Activated naive CD8-positive, alpha-beta T cell treated with anti-CD3 and anti-CD28 coated beads for 36 hours (primary cell): ENCODE measurements around the gene RIN3. TPM values are rescaled to one million over a fixed set of nuclear protein-coding genes. Genes with fewer than 3 reads are reported as not detected.
"Not testable (repeated sequence)": the region's sequence is repeated elsewhere in the genome, so short reads cannot be mapped to it uniquely, and the experiment has no call there.

Experiments used
- DNase-seq: peaks from one replicate; pipeline ENCODE4 v3.0.0; 2021
- H3K27ac Mint-ChIP-seq: one replicate; pipeline ENCODE4 v1.8.0; 2022; ENCODE audit warnings: mild to moderate bottlenecking, moderate library complexity, mixed read lengths
- H3K27me3 Mint-ChIP-seq: one replicate; pipeline ENCODE4 v1.8.0; 2022; ENCODE audit warnings: mild to moderate bottlenecking, mixed read lengths
- H3K36me3 Mint-ChIP-seq: one replicate; pipeline ENCODE4 v1.8.0; 2021; ENCODE audit warnings: mild to moderate bottlenecking, mixed read lengths
- H3K4me1 Mint-ChIP-seq: one replicate; pipeline ENCODE4 v1.8.0; 2021; ENCODE audit warnings: mixed read lengths
- H3K4me3 Mint-ChIP-seq: one replicate; pipeline ENCODE4 v1.8.0; 2022; ENCODE audit warnings: mild to moderate bottlenecking, moderate library complexity, mixed read lengths
- H3K9me3 Mint-ChIP-seq: one replicate; pipeline ENCODE4 v1.8.0; 2022; ENCODE audit warnings: mixed read lengths
- total RNA-seq, 2 experiments: library from RNA; stranded (reverse); gene quantifications; one replicate each; pipeline ENCODE4 v1.2.3, GENCODE V29; 2021

Gene RIN3
- total RNA-seq, 2 experiments from 2014 or later: 59.2 to 59.6 TPM

- no peaks in the 10 kb centered on the region for H3K9me3 Mint-ChIP-seq
- H3K27ac Mint-ChIP-seq: no peak overlapping the region
- H3K36me3 Mint-ChIP-seq: peaks cover 4% of the 10 kb centered on the region
- no peaks in the 10 kb centered on the region for H3K27me3 Mint-ChIP-seq
- H3K4me3 Mint-ChIP-seq: no peak overlapping the region
- H3K4me1 Mint-ChIP-seq: no peaks in the 10 kb centered on the region
- no peak for DNase-seq
Measured at GRCh38 chr14:92704036-92704804, 190.6 kb downstream of the RIN3 start.

GRCh38 chr14:92704821-92705220 is 191.2 kb downstream of the RIN3 start:
- H3K27me3 Mint-ChIP-seq: no peaks in the 10 kb centered on the region
- DNase-seq: no peak
- peaks cover 4% of the 10 kb centered on the region for H3K36me3 Mint-ChIP-seq
- no peaks in the 10 kb centered on the region for H3K9me3 Mint-ChIP-seq
- H3K27ac Mint-ChIP-seq: no peak overlapping the region
- no peak overlapping the region for H3K4me3 Mint-ChIP-seq
- H3K4me1 Mint-ChIP-seq: no peaks in the 10 kb centered on the region

- Mint-ChIP-seq H3K36me3 (peaks cover 4% of the 10 kb centered on the region), H3K27ac (no peak overlapping the region), H3K9me3 (no peaks in the 10 kb centered on the region), H3K4me3 (no peak overlapping the region), H3K27me3 (no peaks in the 10 kb centered on the region), H3K4me1 (no peaks in the 10 kb centered on the region)
- no peak for DNase-seq
Measured at GRCh38 chr14:92706386-92706785, 192.8 kb downstream of the RIN3 start.

GRCh38 chr14:92709340-92710000 is 195.9 kb downstream of the RIN3 start:
- no peak overlapping the region for H3K4me3 Mint-ChIP-seq
- no peak overlapping the region for H3K27ac Mint-ChIP-seq
- H3K27me3 Mint-ChIP-seq: no peaks in the 10 kb centered on the region
- H3K36me3 Mint-ChIP-seq: peaks cover 2% of the 10 kb centered on the region
- H3K9me3 Mint-ChIP-seq: no peaks in the 10 kb centered on the region
- DNase-seq: no peak
- no peaks in the 10 kb centered on the region for H3K4me1 Mint-ChIP-seq

GRCh38 chr14:92710001-92710341 is 196.4 kb downstream of the RIN3 start:
- Mint-ChIP-seq H3K27ac (no peak overlapping the region), H3K27me3 (no peaks in the 10 kb centered on the region), H3K4me1 (no peaks in the 10 kb centered on the region), H3K9me3 (no peaks in the 10 kb centered on the region), H3K4me3 (no peak overlapping the region), H3K36me3 (no peaks in the 10 kb centered on the region)
- no peak for DNase-seq

- no peak for DNase-seq
Measured at GRCh38 chr14:92711976-92712653, 198.5 kb downstream of the RIN3 start.

GRCh38 chr14:92712654-92713051 is 199.1 kb downstream of the RIN3 start:
- Mint-ChIP-seq H3K27ac (no peak overlapping the region), H3K27me3 (no peaks in the 10 kb centered on the region), H3K4me1 (no peaks in the 10 kb centered on the region), H3K4me3 (no peak overlapping the region), H3K36me3 (no peaks in the 10 kb centered on the region), H3K9me3 (no peaks in the 10 kb centered on the region)
- DNase-seq: no peak

More at GRCh38 chr14:92711976-92712653, 198.5 kb downstream of the RIN3 start:
- Mint-ChIP-seq H3K4me3 (no peak overlapping the region), H3K9me3 (no peaks in the 10 kb centered on the region), H3K36me3 (no peaks in the 10 kb centered on the region), H3K27me3 (no peaks in the 10 kb centered on the region), H3K4me1 (no peaks in the 10 kb centered on the region), H3K27ac (no peak overlapping the region)

GRCh38 chr14:92714739-92715307 is 201.2 kb downstream of the RIN3 start:
- not testable (repeated sequence) for H3K9me3 Mint-ChIP-seq, H3K36me3 Mint-ChIP-seq, H3K4me1 Mint-ChIP-seq, H3K4me3 Mint-ChIP-seq, H3K27ac Mint-ChIP-seq, H3K27me3 Mint-ChIP-seq
- peak; percentile 80 for DNase-seq

GRCh38 chr14:92716131-92716530 is 202.6 kb downstream of the RIN3 start:
- no peak overlapping the region for H3K27ac Mint-ChIP-seq
- no peaks in the 10 kb centered on the region for H3K36me3 Mint-ChIP-seq
- no peaks in the 10 kb centered on the region for H3K4me1 Mint-ChIP-seq
- DNase-seq: no peak
- H3K9me3 Mint-ChIP-seq: no peaks in the 10 kb centered on the region
- no peaks in the 10 kb centered on the region for H3K27me3 Mint-ChIP-seq
- no peak overlapping the region for H3K4me3 Mint-ChIP-seq

- Mint-ChIP-seq H3K27me3 (no peaks in the 10 kb centered on the region), H3K4me1 (no peaks in the 10 kb centered on the region), H3K9me3 (no peaks in the 10 kb centered on the region), H3K36me3 (no peaks in the 10 kb centered on the region), H3K27ac (no peak overlapping the region), H3K4me3 (no peak overlapping the region)
- no peak for DNase-seq
Measured at GRCh38 chr14:92717571-92718042, 204.0 kb downstream of the RIN3 start.

- DNase-seq: no peak
- Mint-ChIP-seq H3K27ac (no peak overlapping the region), H3K27me3 (no peaks in the 10 kb centered on the region), H3K4me1 (no peaks in the 10 kb centered on the region), H3K9me3 (no peaks in the 10 kb centered on the region), H3K36me3 (no peaks in the 10 kb centered on the region), H3K4me3 (no peak overlapping the region)
Measured at GRCh38 chr14:92718664-92719063, 205.1 kb downstream of the RIN3 start.

GRCh38 chr14:92719421-92719820 is 205.8 kb downstream of the RIN3 start:
- no peak overlapping the region for H3K27ac Mint-ChIP-seq
- H3K4me3 Mint-ChIP-seq: no peak overlapping the region
- no peaks in the 10 kb centered on the region for H3K27me3 Mint-ChIP-seq
- no peaks in the 10 kb centered on the region for H3K4me1 Mint-ChIP-seq
- no peaks in the 10 kb centered on the region for H3K36me3 Mint-ChIP-seq
- H3K9me3 Mint-ChIP-seq: no peaks in the 10 kb centered on the region
- DNase-seq: no peak

GRCh38 chr14:92719890-92720323 is 206.3 kb downstream of the RIN3 start:
- no peak for DNase-seq
- Mint-ChIP-seq H3K27ac (no peak overlapping the region), H3K9me3 (no peaks in the 10 kb centered on the region), H3K27me3 (no peaks in the 10 kb centered on the region), H3K36me3 (no peaks in the 10 kb centered on the region), H3K4me1 (no peaks in the 10 kb centered on the region), H3K4me3 (no peak overlapping the region)

- peaks cover 4% of the 10 kb centered on the region for H3K27me3 Mint-ChIP-seq
- no peak overlapping the region for H3K4me3 Mint-ChIP-seq
- H3K36me3 Mint-ChIP-seq: no peaks in the 10 kb centered on the region
- H3K27ac Mint-ChIP-seq: no peak overlapping the region
- DNase-seq: no peak
- H3K4me1 Mint-ChIP-seq: peaks cover 12% of the 10 kb centered on the region
- peaks cover 3% of the 10 kb centered on the region for H3K9me3 Mint-ChIP-seq
Measured at GRCh38 chr14:92724516-92725340, 211.1 kb downstream of the RIN3 start.
